GM23248 (cell line): Measurements from ENCODE around the gene PDE2A.

Source experiments
- EZH2 ChIP-seq: fragments of 200-600 bp; sonication (generic); IDR thresholded peaks from 2 replicates; pipeline ENCODE4 v1.6.1; 2018; ENCODE audit warnings: antibody characterized with exemption, mild to moderate bottlenecking; ENCODE audit not compliant: insufficient read depth, poor library complexity, severe bottlenecking
- EZH2phosphoT487 ChIP-seq: fragments of 200-600 bp; sonication (generic); IDR thresholded peaks from 2 replicates; pipeline ENCODE4 v1.6.1; 2018; ENCODE audit warnings: antibody characterized with exemption, moderate library complexity, mild to moderate bottlenecking, low read depth; ENCODE audit not compliant: insufficient read depth

DNA sequence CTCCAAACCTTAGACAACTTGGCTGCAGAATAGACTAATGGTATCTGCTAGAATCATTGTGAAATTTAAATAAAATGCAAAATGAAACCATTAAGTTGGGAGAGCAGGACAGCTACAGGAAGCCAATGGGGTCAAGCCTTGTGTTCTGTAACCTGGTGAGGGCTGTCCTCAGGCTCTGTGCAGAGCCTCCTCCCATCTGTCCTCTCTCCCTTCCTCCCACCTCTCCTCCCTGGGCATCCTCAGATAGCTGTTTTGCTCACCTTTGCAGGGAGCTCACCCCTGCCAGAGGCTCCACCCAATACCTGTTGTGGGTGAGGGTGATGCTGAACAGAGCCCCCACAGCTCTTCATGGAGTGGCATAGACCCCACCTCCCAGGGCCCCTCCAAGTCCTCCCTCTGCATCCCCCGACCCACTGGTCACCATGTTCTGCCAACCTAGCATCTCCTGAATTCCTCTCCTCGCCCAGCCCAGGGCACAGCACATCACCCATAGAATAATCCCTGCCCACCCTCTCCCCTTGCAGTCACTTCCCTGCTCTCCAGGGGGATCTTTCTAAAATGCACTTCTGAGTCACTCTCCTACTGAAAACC lies 100.3 kb downstream of the PDE2A start:
- TF ChIP-seq EZH2, result no peak
- TF ChIP-seq EZH2phosphoT487, result no peak
